HUES6 (cell line): ENCODE results near the gene ENDOD1.

Experiments used
- H3K27ac ChIP-seq: 2 replicates; pipeline ENCODE4 v1.7.0; 2013; ENCODE audit warnings: low read depth, mild to moderate bottlenecking, low read length, inconsistent platforms
- H3K27me3 ChIP-seq: 2 replicates; pipeline ENCODE4 v1.6.1; 2013; ENCODE audit warnings: low read length; ENCODE audit not compliant: control insufficient read depth, insufficient read depth
- H3K36me3 ChIP-seq: 2 replicates; pipeline ENCODE4 v1.6.1; 2013; ENCODE audit warnings: low read length; ENCODE audit not compliant: control insufficient read depth, insufficient read depth
- H3K4me1 ChIP-seq: 2 replicates; pipeline ENCODE4 v1.6.1; 2013; ENCODE audit warnings: low read length; ENCODE audit not compliant: control insufficient read depth, insufficient read depth
- H3K4me3 ChIP-seq: 2 replicates; pipeline ENCODE4 v1.5.1; 2013; ENCODE audit warnings: low read depth, low read length
- H3K9ac ChIP-seq: one replicate; pipeline ENCODE4 v1.6.1; 2013; ENCODE audit warnings: mild to moderate bottlenecking, low read length
- H3K9me3 ChIP-seq: 2 replicates; pipeline ENCODE4 v1.6.1; 2013; ENCODE audit warnings: low read depth, low read length; ENCODE audit not compliant: control insufficient read depth, insufficient read depth

The ENDOD1 gene

DNA sequence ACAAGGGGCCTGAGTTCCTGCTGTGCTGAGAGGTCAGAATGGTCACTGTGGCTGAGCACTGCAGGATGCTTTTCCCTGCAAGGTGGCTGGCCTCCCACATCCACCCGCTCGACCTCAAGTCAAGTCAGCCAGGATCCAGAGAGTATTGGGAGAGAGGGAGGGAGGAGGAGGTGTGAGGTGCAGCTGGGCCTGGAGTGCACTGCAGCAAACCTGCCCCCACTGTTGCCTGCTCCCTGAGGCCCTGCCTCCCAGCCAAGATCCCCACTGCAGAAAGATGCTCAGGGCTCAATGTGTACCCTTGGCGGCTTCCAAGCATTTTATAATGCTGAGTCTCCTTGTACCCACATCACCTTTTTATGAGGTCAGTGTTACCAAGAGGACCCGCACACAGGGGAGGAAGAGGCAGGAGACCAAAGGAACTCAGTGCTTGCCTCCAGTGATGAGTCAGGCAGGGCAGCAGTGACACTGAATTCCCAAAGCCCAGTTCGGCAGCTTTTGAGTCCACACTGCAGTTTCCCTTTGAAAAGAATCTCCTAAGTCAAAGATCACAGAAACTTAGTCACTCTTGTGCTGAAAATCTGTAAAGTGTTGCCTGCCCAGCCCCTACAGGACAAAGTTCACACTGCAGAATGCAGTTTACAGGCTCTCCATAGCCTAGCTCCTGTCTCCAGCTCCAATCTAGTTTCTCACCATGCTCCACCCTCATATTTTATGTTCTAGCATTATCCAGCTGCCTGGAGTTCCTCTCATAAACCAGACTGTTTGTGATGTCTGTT lies 3.1 kb downstream of the ENDOD1 start:
- Histone ChIP-seq H3K4me3 (no peak overlapping the region), H3K9ac (no peak overlapping the region), H3K27ac (no peak overlapping the region), H3K9me3 (no peaks in the 10 kb centered on the region), H3K4me1 (peaks cover 7% of the 10 kb centered on the region), H3K36me3 (no peaks in the 10 kb centered on the region), H3K27me3 (peaks cover 47% of the 10 kb centered on the region)

DNA sequence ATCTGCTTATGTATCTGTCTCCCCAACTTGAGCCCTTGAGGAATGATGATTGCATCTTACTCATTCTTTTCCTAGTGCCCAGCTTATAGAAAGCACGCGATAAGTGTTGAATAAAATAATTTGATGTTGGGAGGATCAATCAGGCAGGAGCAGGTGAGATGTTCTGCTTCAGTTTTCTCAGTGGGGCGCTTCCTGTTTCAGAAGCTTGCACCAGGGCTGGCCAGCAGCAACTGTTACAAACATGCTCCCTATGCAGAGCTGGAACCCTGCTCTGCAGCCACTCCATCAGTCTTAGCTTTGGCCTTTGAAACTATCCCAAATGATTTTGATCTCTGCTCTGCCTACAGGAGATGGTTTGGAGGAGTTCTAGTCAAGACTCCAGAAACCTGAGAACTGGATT lies 3.9 kb downstream of the ENDOD1 start:
- H3K27ac ChIP-seq, result no peak overlapping the region
- H3K9ac ChIP-seq, result no peak overlapping the region
- H3K4me1 ChIP-seq, result peaks cover 7% of the 10 kb centered on the region
- no peak overlapping the region for H3K4me3 ChIP-seq
- no peaks in the 10 kb centered on the region for H3K9me3 ChIP-seq
- no peaks in the 10 kb centered on the region for H3K36me3 ChIP-seq
- H3K27me3 ChIP-seq, result peaks cover 41% of the 10 kb centered on the region

DNA sequence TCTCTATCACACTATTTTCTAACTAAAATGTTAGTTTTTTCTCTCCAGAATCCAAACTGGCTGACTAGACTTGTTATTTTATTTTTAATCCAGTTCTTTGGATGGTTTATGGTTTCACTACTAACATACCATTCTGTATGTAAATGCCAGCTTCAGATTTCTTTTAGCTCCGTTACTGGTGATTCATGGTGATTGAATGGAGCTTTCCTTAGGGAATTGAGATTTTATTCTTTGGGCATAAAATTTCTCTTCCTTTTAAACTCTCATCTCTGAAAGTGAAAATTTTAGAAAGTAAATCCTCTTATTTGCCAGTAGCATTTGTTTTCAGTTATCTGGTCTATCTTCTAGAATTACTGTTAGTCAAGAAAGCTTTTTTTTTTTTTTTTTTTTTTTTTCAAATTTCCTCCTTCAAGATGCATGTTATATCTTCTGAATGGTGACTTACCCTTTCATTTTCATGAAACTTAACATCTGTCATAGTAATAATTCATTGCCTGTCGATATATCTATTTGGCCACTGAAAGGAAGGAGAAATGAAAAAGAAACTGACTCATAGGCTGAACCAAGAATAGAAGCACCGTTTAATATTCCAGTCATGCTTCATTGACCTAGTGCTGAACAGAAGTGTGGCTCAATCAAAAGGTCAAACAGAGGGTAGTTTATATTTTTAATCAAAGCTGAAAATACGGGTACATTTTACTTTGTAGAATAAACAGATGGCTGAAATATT lies 6.4 kb downstream of the ENDOD1 start:
- H3K4me1 ChIP-seq, result no peaks in the 10 kb centered on the region
- no peak overlapping the region for H3K4me3 ChIP-seq
- no peaks in the 10 kb centered on the region for H3K36me3 ChIP-seq
- H3K27me3 ChIP-seq, result peaks cover 19% of the 10 kb centered on the region
- no peak overlapping the region for H3K27ac ChIP-seq
- H3K9me3 ChIP-seq, result no peaks in the 10 kb centered on the region
- H3K9ac ChIP-seq, result no peak overlapping the region

DNA sequence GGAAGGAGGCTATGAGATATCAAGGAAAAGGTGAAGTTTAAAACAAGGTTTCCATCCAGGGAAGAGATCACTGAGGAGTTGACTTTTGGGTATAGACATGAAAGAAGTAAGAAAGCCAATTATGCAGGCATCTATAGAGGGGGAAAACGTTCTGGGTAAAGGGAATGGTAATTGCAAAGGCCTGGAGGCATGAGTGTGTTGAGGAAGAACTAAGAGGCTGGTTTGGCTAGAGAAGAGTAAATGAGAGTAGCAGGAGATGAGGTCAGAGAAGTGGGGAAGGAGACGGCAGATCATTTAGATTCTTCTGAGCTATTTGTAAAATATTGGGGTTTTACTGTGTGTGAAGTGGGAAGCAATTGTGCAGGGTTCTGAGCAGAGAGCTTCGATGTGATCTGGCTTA lies 7.6 kb downstream of the ENDOD1 start:
- H3K4me1 ChIP-seq, result no peaks in the 10 kb centered on the region
- no peak overlapping the region for H3K4me3 ChIP-seq
- H3K9ac ChIP-seq, result no peak overlapping the region
- H3K36me3 ChIP-seq, result no peaks in the 10 kb centered on the region
- H3K9me3 ChIP-seq, result no peaks in the 10 kb centered on the region
- H3K27ac ChIP-seq, result no peak overlapping the region
- H3K27me3 ChIP-seq, result peaks cover 7% of the 10 kb centered on the region

DNA sequence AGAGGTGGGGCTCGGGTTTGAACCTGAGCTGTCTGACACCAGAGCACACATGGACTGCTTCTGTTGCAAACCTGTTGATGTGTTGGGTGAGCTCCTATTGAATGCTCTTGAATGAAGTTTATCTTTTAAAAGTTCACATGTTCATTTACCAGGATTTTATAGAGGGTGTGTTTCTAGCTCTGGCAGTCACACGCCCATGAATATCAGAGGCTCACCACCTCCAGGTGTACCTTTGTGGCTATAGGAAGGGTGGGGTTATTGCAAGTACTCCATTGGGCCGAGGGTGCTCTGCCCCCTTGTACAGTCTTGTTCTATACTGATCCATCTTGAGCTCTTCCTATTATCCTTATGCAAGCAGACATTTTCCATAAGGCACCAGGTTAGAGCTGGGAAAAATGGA lies 9.2 kb downstream of the ENDOD1 start:
- Histone ChIP-seq H3K27ac (no peak overlapping the region), H3K36me3 (no peaks in the 10 kb centered on the region), H3K9ac (no peak overlapping the region), H3K4me3 (no peak overlapping the region), H3K27me3 (no peaks in the 10 kb centered on the region; the same call in 1 of the 2 replicates), H3K4me1 (no peaks in the 10 kb centered on the region), H3K9me3 (no peaks in the 10 kb centered on the region)

DNA sequence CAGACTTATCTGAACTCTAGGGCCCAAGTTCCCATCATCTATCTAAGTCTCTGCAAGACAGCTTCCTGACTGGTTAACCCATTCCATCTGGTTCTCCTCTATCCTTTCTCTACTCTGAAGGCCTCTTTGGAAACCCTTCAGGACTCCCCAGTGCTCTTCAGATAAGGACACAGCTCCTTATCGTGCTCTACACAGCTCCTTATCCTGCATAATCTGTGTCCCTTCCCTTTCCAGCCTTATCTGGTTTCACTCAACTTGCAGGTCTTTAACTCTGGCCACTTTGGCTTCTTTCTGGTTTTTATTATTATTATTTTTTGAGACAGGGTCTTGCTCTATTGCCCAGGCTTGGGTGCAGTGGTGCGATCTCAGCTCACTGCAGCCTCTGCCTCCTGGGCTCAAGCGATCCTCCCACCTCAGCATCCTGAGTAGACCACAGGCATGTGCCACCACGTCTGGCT lies 10.6 kb downstream of the ENDOD1 start:
- H3K9ac ChIP-seq, result no peak overlapping the region
- no peak overlapping the region for H3K4me3 ChIP-seq
- no peaks in the 10 kb centered on the region; the same call in 1 of the 2 replicates for H3K27me3 ChIP-seq
- H3K27ac ChIP-seq, result no peak overlapping the region
- H3K36me3 ChIP-seq, result no peaks in the 10 kb centered on the region
- H3K9me3 ChIP-seq, result no peaks in the 10 kb centered on the region
- no peaks in the 10 kb centered on the region for H3K4me1 ChIP-seq

DNA sequence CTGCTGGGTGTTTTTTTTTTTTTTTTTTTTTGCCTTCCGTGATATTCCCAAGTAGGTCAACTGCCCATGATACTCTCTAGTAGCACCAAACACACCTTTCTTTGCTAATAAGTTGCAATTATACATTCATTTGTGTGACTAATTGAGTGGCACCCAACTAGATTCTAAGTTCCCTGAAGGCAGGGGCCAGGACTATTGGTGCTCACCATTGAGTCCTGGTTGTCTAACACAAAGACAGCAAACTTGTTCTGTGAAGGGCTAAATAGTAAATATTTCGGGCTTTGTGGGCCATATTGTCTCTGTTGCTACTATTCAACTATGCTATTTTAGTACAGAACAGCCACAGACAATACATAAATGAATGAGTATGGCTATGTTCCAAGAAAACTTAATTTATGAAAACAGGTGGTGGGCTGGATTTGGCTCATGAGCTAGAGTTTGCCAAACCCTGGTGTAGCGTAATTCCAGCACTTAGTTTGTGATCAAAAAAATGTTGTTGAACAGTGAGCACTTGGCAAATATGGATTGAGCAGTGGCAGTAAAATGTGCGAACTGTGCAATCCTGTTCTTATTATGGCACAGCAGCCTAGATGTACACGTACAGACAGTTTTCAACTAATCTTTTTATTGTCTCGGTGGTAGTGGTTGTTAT lies 11.3 kb downstream of the ENDOD1 start:
- H3K36me3 ChIP-seq, result no peaks in the 10 kb centered on the region
- no peak overlapping the region for H3K4me3 ChIP-seq
- no peaks in the 10 kb centered on the region for H3K9me3 ChIP-seq

DNA sequence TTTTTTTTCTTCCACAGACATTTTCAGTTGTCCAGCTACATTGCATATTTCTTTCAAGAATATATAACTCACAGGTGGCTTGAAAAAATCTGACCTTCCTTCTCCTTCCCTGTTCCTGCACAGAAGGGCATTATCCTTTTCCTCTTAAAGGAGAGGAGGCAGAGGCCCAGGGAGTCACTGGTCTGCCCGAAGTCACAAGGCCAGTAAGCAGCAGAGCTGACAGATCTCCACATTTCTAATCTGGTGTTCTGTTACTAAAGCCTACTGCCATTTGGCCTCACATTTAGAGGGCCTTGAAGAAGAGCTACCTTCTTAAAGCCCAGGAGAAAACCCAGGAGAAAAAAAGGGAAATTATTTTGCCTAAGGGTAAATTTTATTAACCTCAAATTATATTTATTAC lies 12.3 kb downstream of the ENDOD1 start:
- H3K36me3 ChIP-seq, result no peaks in the 10 kb centered on the region
- H3K27me3 ChIP-seq, result no peaks in the 10 kb centered on the region; the same call in 1 of the 2 replicates
- H3K4me3 ChIP-seq, result no peak overlapping the region
- no peaks in the 10 kb centered on the region for H3K4me1 ChIP-seq
- H3K27ac ChIP-seq, result no peak overlapping the region
- no peak overlapping the region for H3K9ac ChIP-seq
- no peaks in the 10 kb centered on the region for H3K9me3 ChIP-seq

More for the DNA sequence above, 11.3 kb downstream of the ENDOD1 start:
- no peaks in the 10 kb centered on the region for H3K4me1 ChIP-seq
- H3K9ac ChIP-seq, result no peak overlapping the region
- no peaks in the 10 kb centered on the region; the same call in 1 of the 2 replicates for H3K27me3 ChIP-seq
- no peak overlapping the region for H3K27ac ChIP-seq

DNA sequence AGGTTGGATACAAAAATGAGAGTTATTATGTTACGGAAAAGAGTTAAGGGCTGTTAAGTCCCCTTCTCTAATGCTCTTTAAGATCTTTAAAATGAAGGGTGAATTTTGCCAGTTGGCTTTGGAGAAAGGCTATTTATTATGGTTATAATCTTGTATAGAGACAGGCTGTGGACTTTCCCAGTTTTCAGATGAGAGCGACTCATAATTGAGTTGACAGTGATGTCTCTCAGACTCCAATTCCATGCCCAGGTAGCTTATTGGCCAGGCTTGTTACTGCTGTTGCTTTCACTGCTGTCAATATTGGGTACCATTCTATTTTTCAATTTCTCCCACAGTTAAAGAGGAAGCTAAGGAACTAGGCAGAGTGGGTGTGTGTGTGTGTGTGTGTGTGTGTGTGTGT lies 13.1 kb downstream of the ENDOD1 start:
- H3K4me3 ChIP-seq, result no peak overlapping the region
- H3K9ac ChIP-seq, result no peak overlapping the region
- no peaks in the 10 kb centered on the region for H3K36me3 ChIP-seq
- peaks cover 4% of the 10 kb centered on the region; the same call in 1 of the 2 replicates for H3K4me1 ChIP-seq
- no peak overlapping the region for H3K27ac ChIP-seq
- H3K9me3 ChIP-seq, result no peaks in the 10 kb centered on the region
- no peaks in the 10 kb centered on the region; the same call in 1 of the 2 replicates for H3K27me3 ChIP-seq

DNA sequence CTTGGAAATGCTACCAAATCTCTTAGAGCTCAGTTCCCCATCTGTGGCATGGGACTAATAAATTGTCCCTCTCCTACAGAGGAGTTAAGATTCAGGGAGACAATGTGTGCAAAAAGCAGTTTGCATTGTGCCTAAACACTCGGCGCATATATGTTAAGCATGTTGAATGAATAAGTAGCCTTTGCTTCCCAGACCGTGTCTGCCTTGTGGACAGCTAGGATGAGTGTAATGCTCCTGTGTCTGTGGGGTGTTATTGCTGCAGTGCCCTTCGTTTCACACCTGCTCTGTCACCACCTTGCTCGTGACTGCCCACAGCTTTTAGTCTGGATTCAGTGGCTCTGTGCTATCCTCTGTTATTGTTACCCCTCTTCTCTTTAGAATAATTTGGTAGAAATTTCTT lies 14.1 kb downstream of the ENDOD1 start:
- H3K27me3 ChIP-seq, result no peaks in the 10 kb centered on the region; the same call in 1 of the 2 replicates
- H3K36me3 ChIP-seq, result no peaks in the 10 kb centered on the region
- peaks cover 13% of the 10 kb centered on the region; the same call in 1 of the 2 replicates for H3K4me1 ChIP-seq
- H3K27ac ChIP-seq, result no peak overlapping the region
- H3K9me3 ChIP-seq, result no peaks in the 10 kb centered on the region
- no peak overlapping the region for H3K9ac ChIP-seq
- H3K4me3 ChIP-seq, result no peak overlapping the region
